ENCODE results near the gene ZNF668.

ZNF668 gene

GRCh38 chr16:31033709-31034492 is 40.1 kb downstream of the ZNF668 start:
- no peak for TF ChIP-seq CTCF (IDR thresholded peaks at IDR 0.05; ENCODE audit: low read length, missing control alignments)
- DNase-seq (ENCODE audit: low read depth), result peak; percentile 80
- peak overlapping the region; percentile 99 for H3K4me3 ChIP-seq (replicated peaks; ENCODE audit: low read depth, low read length)

- peak; percentile 99 for DNase-seq (ENCODE audit: low read depth)
- TF ChIP-seq CTCF (IDR thresholded peaks at IDR 0.05; ENCODE audit: low read length, missing control alignments), result no peak
- H3K4me3 ChIP-seq (replicated peaks; ENCODE audit: low read depth, low read length), result peak within 1 kb of the TSS; percentile 99
Observed at GRCh38 chr16:31032736-31033708, 41.0 kb downstream of the ZNF668 start, which contains the start of gene STX4. Gene STX4, plus strand, starts transcription at chr16:31033558. Its CDS starts 248 bp downstream, at chr16:31033806.

- H3K4me3 ChIP-seq (replicated peaks; ENCODE audit: low read depth, low read length), result no peak overlapping the region
- TF ChIP-seq CTCF (IDR thresholded peaks at IDR 0.05; ENCODE audit: low read length, missing control alignments), result no peak
- DNase-seq (ENCODE audit: low read depth), result no peak
Observed at GRCh38 chr16:31031276-31031675, 42.8 kb downstream of the ZNF668 start.

- TF ChIP-seq CTCF (IDR thresholded peaks at IDR 0.05; ENCODE audit: low read length, missing control alignments), result no peak
- no peak for DNase-seq (ENCODE audit: low read depth)
- H3K4me3 ChIP-seq (replicated peaks; ENCODE audit: low read depth, low read length), result no peak overlapping the region
Observed at GRCh38 chr16:31029272-31029671, 44.8 kb downstream of the ZNF668 start.

GRCh38 chr16:31025339-31025738 is 48.7 kb downstream of the ZNF668 start:
- DNase-seq (ENCODE audit: low read depth), result no peak
- no peak overlapping the region for H3K4me3 ChIP-seq (replicated peaks; ENCODE audit: low read depth, low read length)
- TF ChIP-seq CTCF (IDR thresholded peaks at IDR 0.05; ENCODE audit: low read length, missing control alignments), result no peak

GRCh38 chr16:31023627-31024226 is 50.3 kb downstream of the ZNF668 start:
- TF ChIP-seq CTCF (IDR thresholded peaks at IDR 0.05; ENCODE audit: low read length, missing control alignments), result no peak
- DNase-seq (ENCODE audit: low read depth), result no peak
- no peak overlapping the region for H3K4me3 ChIP-seq (replicated peaks; ENCODE audit: low read depth, low read length)
